Nephron (organoid): Measurements from ENCODE around the gene RASGRP4.

Experiments used
- H3K27ac Mint-ChIP-seq, 3 experiments: 2 replicates each; pipeline ENCODE4 v1.8.0; 2020; ENCODE audit warnings: mixed read lengths in 3 of 3, mild to moderate bottlenecking in 2 of 3, moderate library complexity in 1 of 3
- H3K27me3 Mint-ChIP-seq: 2 replicates; pipeline ENCODE4 v1.8.0; 2021; ENCODE audit warnings: low read depth, mild to moderate bottlenecking, moderate library complexity, mixed read lengths
- H3K36me3 Mint-ChIP-seq: 2 replicates; pipeline ENCODE4 v1.8.0; 2020; ENCODE audit warnings: low read depth, mixed read lengths
- H3K4me1 Mint-ChIP-seq: 2 replicates; pipeline ENCODE4 v1.8.0; 2020; ENCODE audit warnings: mixed read lengths
- H3K4me3 Mint-ChIP-seq, 3 experiments: 2 replicates each; pipeline ENCODE4 v1.8.0; 2020; ENCODE audit warnings: mild to moderate bottlenecking in 3 of 3, mixed read lengths in 3 of 3, moderate library complexity in 2 of 3
- H3K9me3 Mint-ChIP-seq: 2 replicates; pipeline ENCODE4 v1.8.0; 2020; ENCODE audit warnings: mixed read lengths
- CTCF ChIP-seq, 3 experiments: fragments of 200-600 bp; sonication (generic); IDR thresholded peaks; one replicate each; pipeline ENCODE4 v1.5.0; 2021; ENCODE audit warnings: antibody characterized with exemption in 3 of 3; ENCODE audit not compliant: unreplicated experiment in 3 of 3

The RASGRP4 gene

GRCh38 chr19:38451629-38452028 is 25.6 kb upstream of the RASGRP4 start:
- H3K27me3 Mint-ChIP-seq: no peaks in the 10 kb centered on the region
- H3K36me3 Mint-ChIP-seq: peaks cover 8% of the 10 kb centered on the region
- H3K27ac Mint-ChIP-seq: no peak overlapping the region
- no peak overlapping the region for H3K4me3 Mint-ChIP-seq
- no peaks in the 10 kb centered on the region for H3K4me1 Mint-ChIP-seq
- TF ChIP-seq CTCF (IDR thresholded peaks at IDR 0.05; ENCODE audit: unreplicated experiment in 3 of 3): no peak
- H3K9me3 Mint-ChIP-seq: no peaks in the 10 kb centered on the region

DNA sequence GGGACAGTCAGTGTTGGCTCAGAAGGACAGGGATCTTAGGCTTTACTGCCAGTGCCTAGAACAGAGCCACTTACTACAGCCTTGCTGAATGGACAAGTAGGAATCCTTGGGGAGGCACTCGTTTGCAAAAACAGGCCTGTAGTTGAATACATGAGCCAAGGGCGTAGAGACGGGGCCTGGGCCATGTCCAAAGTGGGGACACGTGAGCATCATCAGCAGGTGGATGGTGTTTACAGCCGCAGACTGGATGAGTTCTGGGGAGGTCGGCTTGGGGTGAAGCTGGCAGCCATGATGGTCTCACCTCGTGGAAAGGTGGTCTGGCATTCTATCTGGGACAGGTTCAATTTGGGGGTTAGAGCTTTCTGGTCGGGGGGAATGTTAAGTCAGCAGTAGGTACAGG is 25.0 kb upstream of the RASGRP4 start:
- Mint-ChIP-seq H3K4me1 (no peaks in the 10 kb centered on the region), H3K9me3 (no peaks in the 10 kb centered on the region), H3K4me3 (no peak overlapping the region), H3K27ac (no peak overlapping the region), H3K27me3 (no peaks in the 10 kb centered on the region), H3K36me3 (peaks cover 8% of the 10 kb centered on the region)
- no peak for TF ChIP-seq CTCF (IDR thresholded peaks at IDR 0.05; ENCODE audit: unreplicated experiment in 3 of 3)

DNA sequence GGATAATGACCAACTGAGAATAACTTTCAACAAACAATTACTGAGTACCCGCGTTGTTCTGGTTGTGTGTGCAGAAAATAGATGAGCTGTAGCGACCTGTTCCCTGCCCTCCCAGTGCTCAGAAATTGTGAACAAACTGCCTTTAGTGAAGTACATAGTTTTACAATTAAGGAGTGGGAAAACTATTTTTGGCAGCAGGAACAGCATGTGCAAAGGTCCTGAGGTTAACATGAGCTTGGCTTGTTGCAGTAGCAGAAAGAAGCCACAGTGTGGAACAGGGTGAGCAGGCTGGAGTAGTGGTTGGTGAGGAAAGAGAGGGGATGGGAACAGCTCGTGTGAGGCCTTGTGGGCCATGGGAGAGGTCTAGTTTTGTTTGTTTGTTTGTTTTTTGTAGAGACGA is 23.5 kb upstream of the RASGRP4 start:
- Mint-ChIP-seq H3K4me3 (no peak overlapping the region), H3K27me3 (no peaks in the 10 kb centered on the region), H3K9me3 (no peaks in the 10 kb centered on the region), H3K27ac (no peak overlapping the region), H3K36me3 (peaks cover 8% of the 10 kb centered on the region), H3K4me1 (no peaks in the 10 kb centered on the region)
- TF ChIP-seq CTCF (IDR thresholded peaks at IDR 0.05; ENCODE audit: unreplicated experiment in 3 of 3): no peak

DNA sequence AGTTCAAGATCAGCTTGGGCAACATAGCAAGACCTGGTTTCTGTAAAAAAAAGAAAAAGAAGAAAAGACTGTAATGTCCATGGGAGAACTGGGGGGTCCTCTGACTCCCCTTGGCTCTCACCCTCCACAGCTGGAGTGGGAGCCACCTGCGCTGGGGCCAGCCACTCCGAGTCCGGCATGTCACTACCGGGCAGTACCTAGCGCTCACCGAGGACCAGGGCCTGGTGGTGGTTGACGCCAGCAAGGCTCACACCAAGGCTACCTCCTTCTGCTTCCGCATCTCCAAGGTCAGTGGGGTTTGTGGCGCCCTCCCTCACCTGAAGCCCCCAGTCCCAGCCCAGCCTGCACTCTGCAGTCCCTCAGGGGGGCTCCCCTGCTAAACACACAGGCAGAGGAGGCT is 22.2 kb upstream of the RASGRP4 start:
- Mint-ChIP-seq H3K27ac (no peak overlapping the region), H3K4me3 (no peak overlapping the region), H3K4me1 (no peaks in the 10 kb centered on the region), H3K9me3 (no peaks in the 10 kb centered on the region), H3K27me3 (peaks cover 3% of the 10 kb centered on the region), H3K36me3 (peaks cover 8% of the 10 kb centered on the region)
- no peak for TF ChIP-seq CTCF (IDR thresholded peaks at IDR 0.05; ENCODE audit: unreplicated experiment in 3 of 3)

DNA sequence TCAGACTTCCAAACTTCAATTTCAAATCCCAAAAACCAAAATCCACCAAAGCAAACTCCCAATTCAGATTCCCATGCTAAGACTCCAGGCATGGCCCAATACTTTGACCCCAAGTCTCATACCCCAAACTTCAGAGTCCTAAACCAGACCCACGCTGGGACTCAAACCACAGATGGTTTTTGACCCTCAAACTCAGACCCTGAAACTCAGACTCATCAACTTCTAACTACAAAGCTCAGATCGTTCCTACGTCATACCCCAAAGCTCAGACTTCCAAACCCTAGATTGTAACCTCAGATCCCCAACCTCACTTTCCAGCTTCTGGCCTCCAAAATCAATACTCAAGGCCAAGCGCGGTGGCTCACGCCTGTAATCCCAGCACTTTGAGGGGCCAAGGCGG is 19.3 kb upstream of the RASGRP4 start:
- Mint-ChIP-seq H3K27me3 (peaks cover 3% of the 10 kb centered on the region), H3K36me3 (peaks cover 5% of the 10 kb centered on the region), H3K4me1 (peaks cover 5% of the 10 kb centered on the region), H3K27ac (no peak overlapping the region), H3K9me3 (no peaks in the 10 kb centered on the region), H3K4me3 (no peak overlapping the region)
- TF ChIP-seq CTCF (IDR thresholded peaks at IDR 0.05; ENCODE audit: unreplicated experiment in 3 of 3): no peak

DNA sequence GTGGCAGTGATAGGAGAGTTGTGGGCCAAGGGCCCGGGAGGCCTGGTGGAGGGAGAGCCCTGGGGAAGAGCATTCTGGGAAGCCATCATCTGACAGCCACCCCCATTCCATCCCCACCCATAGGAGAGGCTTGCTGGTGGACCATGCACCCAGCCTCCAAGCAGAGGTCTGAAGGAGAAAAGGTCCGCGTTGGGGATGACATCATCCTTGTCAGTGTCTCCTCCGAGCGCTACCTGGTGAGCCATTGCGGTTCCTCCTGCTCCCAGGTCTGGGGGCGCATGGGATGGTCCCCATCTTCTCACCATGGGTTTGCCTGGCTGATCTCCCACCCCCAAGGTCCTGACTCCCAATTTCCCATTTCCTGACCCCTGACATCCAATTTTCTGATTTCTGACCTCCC is 18.0 kb upstream of the RASGRP4 start:
- H3K9me3 Mint-ChIP-seq: no peaks in the 10 kb centered on the region
- TF ChIP-seq CTCF (IDR thresholded peaks at IDR 0.05; ENCODE audit: unreplicated experiment in 3 of 3): no peak
- peaks cover 5% of the 10 kb centered on the region for H3K4me1 Mint-ChIP-seq
- peaks cover 3% of the 10 kb centered on the region for H3K27me3 Mint-ChIP-seq
- no peak overlapping the region for H3K4me3 Mint-ChIP-seq
- H3K36me3 Mint-ChIP-seq: peaks cover 4% of the 10 kb centered on the region
- no peak overlapping the region for H3K27ac Mint-ChIP-seq
